Endothelial cell (in vitro differentiated cells): ENCODE measurements around the gene GXYLT1. TPM values are rescaled to one million over a fixed set of nuclear protein-coding genes. Genes with fewer than 3 reads are reported as not detected.

Experiments used
- DNase-seq: peaks from one replicate; pipeline ENCODE4 v3.0.0; 2021; ENCODE audit warnings: low spot score
- H3K27ac Mint-ChIP-seq: one replicate; pipeline ENCODE4 v1.8.0; 2021; ENCODE audit warnings: mixed read lengths, inconsistent platforms; ENCODE audit not compliant: unreplicated experiment
- H3K27me3 Mint-ChIP-seq: one replicate; pipeline ENCODE4 v1.8.0; 2021; ENCODE audit warnings: mild to moderate bottlenecking, moderate library complexity, mixed read lengths, inconsistent platforms; ENCODE audit not compliant: unreplicated experiment
- H3K36me3 Mint-ChIP-seq: one replicate; pipeline ENCODE4 v1.8.0; 2021; ENCODE audit warnings: mild to moderate bottlenecking, low read depth, mixed read lengths, inconsistent platforms; ENCODE audit not compliant: unreplicated experiment
- H3K4me1 Mint-ChIP-seq: one replicate; pipeline ENCODE4 v1.8.0; 2021; ENCODE audit warnings: mild to moderate bottlenecking, mixed read lengths, inconsistent platforms; ENCODE audit not compliant: unreplicated experiment
- H3K4me3 Mint-ChIP-seq: one replicate; pipeline ENCODE4 v1.8.0; 2021; ENCODE audit warnings: mild to moderate bottlenecking, mixed read lengths, inconsistent platforms; ENCODE audit not compliant: unreplicated experiment
- H3K9me3 Mint-ChIP-seq: one replicate; pipeline ENCODE4 v1.8.0; 2021; ENCODE audit warnings: mixed read lengths, inconsistent platforms; ENCODE audit not compliant: unreplicated experiment
- total RNA-seq: library from RNA; stranded (reverse); fragmentation: NEBNext Ultra II Directional; extraction: Animal tissue kit (Norgen Biotek cat#: 25700); gene quantifications from one replicate; pipeline ENCODE4 v1.2.1, GENCODE V29; 2021; ENCODE audit not compliant: unreplicated experiment
- TF ChIP-seq, protein P1 (sequence below): fragments of 200-600 bp; sonication (generic); IDR thresholded peaks from one replicate; pipeline ENCODE4 v1.5.0; 2021; ENCODE audit warnings: antibody characterized with exemption; ENCODE audit not compliant: unreplicated experiment

GXYLT1 gene
- total RNA-seq, 1 donor from 2014 or later, result 28.9 TPM

DNA sequence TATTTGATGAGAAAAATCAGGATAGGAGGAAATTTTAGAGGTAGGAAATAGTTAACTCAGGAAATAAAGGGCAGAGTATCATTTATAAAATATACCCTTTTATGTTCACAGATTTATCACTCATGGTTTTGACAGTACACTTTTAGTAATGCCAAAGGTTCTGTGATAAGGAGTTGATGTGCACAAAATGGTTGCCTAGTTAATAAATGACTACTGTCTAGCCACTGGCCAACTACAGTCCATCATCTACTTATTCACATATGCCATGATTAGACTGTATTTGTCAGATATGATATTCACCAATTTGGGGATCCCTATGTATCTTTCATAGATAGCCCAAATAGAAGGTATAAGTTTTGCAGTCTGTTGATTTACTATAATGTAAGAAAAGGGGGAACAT lies 19.2 kb upstream of the GXYLT1 start:
- Mint-ChIP-seq H3K27ac (no peak overlapping the region), H3K4me3 (no peak overlapping the region), H3K36me3 (no peaks in the 10 kb centered on the region), H3K27me3 (no peaks in the 10 kb centered on the region), H3K4me1 (no peaks in the 10 kb centered on the region), H3K9me3 (no peaks in the 10 kb centered on the region)
- no peak for DNase-seq
- TF ChIP-seq, protein P1, sequence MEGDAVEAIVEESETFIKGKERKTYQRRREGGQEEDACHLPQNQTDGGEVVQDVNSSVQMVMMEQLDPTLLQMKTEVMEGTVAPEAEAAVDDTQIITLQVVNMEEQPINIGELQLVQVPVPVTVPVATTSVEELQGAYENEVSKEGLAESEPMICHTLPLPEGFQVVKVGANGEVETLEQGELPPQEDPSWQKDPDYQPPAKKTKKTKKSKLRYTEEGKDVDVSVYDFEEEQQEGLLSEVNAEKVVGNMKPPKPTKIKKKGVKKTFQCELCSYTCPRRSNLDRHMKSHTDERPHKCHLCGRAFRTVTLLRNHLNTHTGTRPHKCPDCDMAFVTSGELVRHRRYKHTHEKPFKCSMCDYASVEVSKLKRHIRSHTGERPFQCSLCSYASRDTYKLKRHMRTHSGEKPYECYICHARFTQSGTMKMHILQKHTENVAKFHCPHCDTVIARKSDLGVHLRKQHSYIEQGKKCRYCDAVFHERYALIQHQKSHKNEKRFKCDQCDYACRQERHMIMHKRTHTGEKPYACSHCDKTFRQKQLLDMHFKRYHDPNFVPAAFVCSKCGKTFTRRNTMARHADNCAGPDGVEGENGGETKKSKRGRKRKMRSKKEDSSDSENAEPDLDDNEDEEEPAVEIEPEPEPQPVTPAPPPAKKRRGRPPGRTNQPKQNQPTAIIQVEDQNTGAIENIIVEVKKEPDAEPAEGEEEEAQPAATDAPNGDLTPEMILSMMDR, result no peak

GRCh38 chr12:42162965-42163364 lies 18.3 kb upstream of the GXYLT1 start:
- Mint-ChIP-seq H3K27me3 (no peaks in the 10 kb centered on the region), H3K4me1 (no peaks in the 10 kb centered on the region), H3K36me3 (no peaks in the 10 kb centered on the region), H3K9me3 (no peaks in the 10 kb centered on the region), H3K27ac (no peak overlapping the region), H3K4me3 (no peak overlapping the region)
- TF ChIP-seq, protein P1, result no peak
- DNase-seq, result no peak

DNA sequence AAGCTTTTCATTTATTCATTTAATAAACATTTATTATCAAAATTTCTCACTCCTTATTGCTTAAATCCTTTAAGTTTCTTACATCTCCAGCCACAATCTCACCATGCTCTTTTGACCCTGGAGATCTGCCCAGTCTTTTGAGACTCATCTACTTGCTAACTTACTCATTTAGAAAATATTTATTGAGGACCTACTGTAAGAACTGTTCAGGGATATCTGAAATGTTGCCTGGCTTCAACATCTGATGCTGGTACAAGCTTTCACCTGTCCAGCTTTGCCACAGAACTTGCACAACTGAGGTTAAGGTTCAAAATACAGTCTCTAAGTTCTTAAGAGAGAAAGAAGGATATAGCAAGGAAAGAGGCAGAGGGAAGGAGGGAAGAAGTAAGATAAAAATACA lies 17.5 kb upstream of the GXYLT1 start:
- Mint-ChIP-seq H3K27me3 (no peaks in the 10 kb centered on the region), H3K27ac (no peak overlapping the region), H3K4me1 (no peaks in the 10 kb centered on the region), H3K4me3 (no peak overlapping the region), H3K36me3 (no peaks in the 10 kb centered on the region), H3K9me3 (no peaks in the 10 kb centered on the region)
- TF ChIP-seq, protein P1, result no peak
- DNase-seq, result no peak

- H3K9me3 Mint-ChIP-seq, result no peaks in the 10 kb centered on the region
These were observed 16.9 kb upstream of the GXYLT1 start for GRCh38 chr12:42161529-42161928.

GRCh38 chr12:42156232-42156631 lies 11.6 kb upstream of the GXYLT1 start:
- Mint-ChIP-seq H3K27me3 (no peaks in the 10 kb centered on the region), H3K9me3 (no peaks in the 10 kb centered on the region), H3K4me1 (no peaks in the 10 kb centered on the region), H3K27ac (no peak overlapping the region), H3K4me3 (no peak overlapping the region), H3K36me3 (no peaks in the 10 kb centered on the region)
- TF ChIP-seq, protein P1, result no peak
- DNase-seq, result no peak

More at GRCh38 chr12:42161529-42161928, 16.9 kb upstream of the GXYLT1 start:
- DNase-seq, result no peak
- Mint-ChIP-seq H3K4me3 (no peak overlapping the region), H3K27me3 (no peaks in the 10 kb centered on the region), H3K27ac (no peak overlapping the region), H3K36me3 (no peaks in the 10 kb centered on the region), H3K4me1 (no peaks in the 10 kb centered on the region)
- TF ChIP-seq, protein P1, result no peak
